ENCODE results near the gene POLR3B.

- TF ChIP-seq TP53 (CRISPR knock-in tag; conservative IDR thresholded peaks at IDR 0.05) (no peak), RXRA (CRISPR knock-in tag; IDR thresholded peaks at IDR 0.05) (no peak), FOXM1 (CRISPR knock-in tag; IDR thresholded peaks at IDR 0.05) (no peak), GATAD2A (CRISPR knock-in tag; IDR thresholded peaks at IDR 0.05) (no peak), HCFC1 (IDR thresholded peaks at IDR 0.05; ENCODE audit: low read depth, low read length) (no peak), CTCF (CRISPR knock-in tag; IDR thresholded peaks at IDR 0.05) (no peak), HOXA5 (CRISPR knock-in tag; IDR thresholded peaks at IDR 0.05) (no peak), ZNF124 (CRISPR knock-in tag; IDR thresholded peaks at IDR 0.05) (no peak), HIC2 (CRISPR knock-in tag; IDR thresholded peaks at IDR 0.05; ENCODE audit: low read depth) (no peak)
Observed at GRCh38 chr12:106342397-106343213, 14.9 kb upstream of the POLR3B start.
